Colonic mucosa (tissue), 4 donors: ENCODE data around the gene CISH. TPM values are rescaled to one million over a fixed set of nuclear protein-coding genes. Genes with fewer than 3 reads are reported as not detected.

Experiments
- DNase-seq: peaks from one replicate; pipeline ENCODE4 v3.0.0-alpha.2; 2020
- H3K27ac ChIP-seq: fragments of 200-600 bp; one replicate; pipeline ENCODE4 v1.8.0; 2021
- H3K27me3 ChIP-seq: fragments of 200-600 bp; one replicate; pipeline ENCODE4 v1.8.0; 2021
- H3K36me3 ChIP-seq: fragments of 200-600 bp; one replicate; pipeline ENCODE4 v1.8.0; 2021
- H3K4me1 ChIP-seq: fragments of 200-600 bp; one replicate; pipeline ENCODE4 v1.8.0; 2021; ENCODE audit warnings: mild to moderate bottlenecking
- H3K4me3 ChIP-seq: fragments of 200-600 bp; one replicate; pipeline ENCODE4 v1.8.0; 2021
- H3K9ac ChIP-seq, 2 donors: one replicate each; pipeline ENCODE4 v1.7.0; 2013; ENCODE audit warnings: control low read depth in 2 of 2, low read depth in 2 of 2, low read length in 2 of 2
- H3K9me3 ChIP-seq: fragments of 200-600 bp; one replicate; pipeline ENCODE4 v1.8.0; 2021
- CTCF ChIP-seq: fragments of 200-600 bp; IDR thresholded peaks from one replicate; pipeline ENCODE4 v1.8.0; 2022; ENCODE audit warnings: antibody characterized with exemption, mild to moderate bottlenecking
- intact Hi-C: fragments of 100-400 bp; cut with DNase I; formaldehyde crosslinking; loops from one replicate; pipeline ENCODE4 v1.14.1; 2022
- total RNA-seq, 2 donors: library from RNA; stranded (reverse); fragmentation: NEBNext Ultra II Directional in 1 of 2; extraction: Animal tissue kit (Norgen Biotek cat#: 25700) in 1 of 2; gene quantifications; one replicate each; pipeline ENCODE4 v1.2.1, GENCODE V29; 2021
- donor health status: healthy.
- donor health status: DM: no; HTN: no; CAD: no.
- donor health status: DM: no; HTN: no; CAD: no.

CISH gene
- total RNA-seq, 2 donors from 2014 or later: 17.1 to 19.6 TPM

GRCh38 chr3:50609071-50609762 lies 2.4 kb downstream of the CISH start:
- intact Hi-C loops: no loop called here
- H3K9ac ChIP-seq: peak overlapping the region; percentile 36 to 98
- H3K36me3 ChIP-seq: peaks cover 14% of the 10 kb centered on the region
- peaks cover 18% of the 10 kb centered on the region for H3K4me1 ChIP-seq
- TF ChIP-seq CTCF: no peak
- H3K27me3 ChIP-seq: no peaks in the 10 kb centered on the region
- no peaks in the 10 kb centered on the region for H3K9me3 ChIP-seq
- peak overlapping the region; percentile 95 for H3K27ac ChIP-seq
- H3K4me3 ChIP-seq: peak overlapping the region; percentile 88
- no peak for DNase-seq

GRCh38 chr3:50608278-50608677 lies 3.3 kb downstream of the CISH start:
- DNase-seq: no peak
- Histone ChIP-seq H3K9ac (peak overlapping the region in 1 of 2 donors; percentile 16), H3K4me1 (peaks cover 18% of the 10 kb centered on the region), H3K27me3 (no peaks in the 10 kb centered on the region), H3K27ac (no peak overlapping the region), H3K9me3 (no peaks in the 10 kb centered on the region), H3K4me3 (peak overlapping the region; percentile 2), H3K36me3 (peaks cover 14% of the 10 kb centered on the region)
- TF ChIP-seq CTCF: no peak
- intact Hi-C loops: no loop called here

GRCh38 chr3:50607271-50608091 lies 4.1 kb downstream of the CISH start:
- Histone ChIP-seq H3K36me3 (peaks cover 14% of the 10 kb centered on the region), H3K4me3 (peak overlapping the region; percentile 2), H3K9me3 (no peaks in the 10 kb centered on the region), H3K4me1 (peaks cover 22% of the 10 kb centered on the region), H3K27me3 (no peaks in the 10 kb centered on the region), H3K27ac (no peak overlapping the region), H3K9ac (peak overlapping the region; percentile 9 to 16)
- intact Hi-C loops: no loop called here
- DNase-seq: no peak
- TF ChIP-seq CTCF: no peak

DNA sequence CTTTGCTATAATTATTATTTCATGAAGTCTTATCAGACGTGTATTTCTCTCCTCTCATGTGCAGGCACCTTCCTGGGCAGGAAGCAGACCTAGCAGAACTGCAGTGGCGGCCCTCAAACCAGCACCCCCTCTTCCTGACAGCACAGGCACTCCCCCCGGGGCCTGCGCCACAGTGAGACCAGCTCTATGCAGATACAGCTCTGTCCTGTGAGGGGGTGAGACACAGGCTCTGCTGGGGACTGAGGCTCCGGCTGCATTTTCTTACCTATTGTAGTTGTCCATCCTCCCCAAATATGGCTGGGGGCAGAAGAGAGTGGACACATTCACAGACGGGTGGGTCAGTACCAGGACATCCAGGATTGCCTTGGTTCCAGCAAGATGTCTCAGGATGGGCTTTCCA lies 5.0 kb downstream of the CISH start:
- H3K4me1 ChIP-seq: peaks cover 29% of the 10 kb centered on the region
- DNase-seq: no peak
- peak overlapping the region; percentile 0 for H3K27ac ChIP-seq
- no peaks in the 10 kb centered on the region for H3K27me3 ChIP-seq
- peak overlapping the region; percentile 4 for H3K4me3 ChIP-seq
- no peak overlapping the region for H3K9ac ChIP-seq
- no peaks in the 10 kb centered on the region for H3K9me3 ChIP-seq
- intact Hi-C loops: no loop called here
- TF ChIP-seq CTCF: no peak
- H3K36me3 ChIP-seq: peaks cover 14% of the 10 kb centered on the region

DNA sequence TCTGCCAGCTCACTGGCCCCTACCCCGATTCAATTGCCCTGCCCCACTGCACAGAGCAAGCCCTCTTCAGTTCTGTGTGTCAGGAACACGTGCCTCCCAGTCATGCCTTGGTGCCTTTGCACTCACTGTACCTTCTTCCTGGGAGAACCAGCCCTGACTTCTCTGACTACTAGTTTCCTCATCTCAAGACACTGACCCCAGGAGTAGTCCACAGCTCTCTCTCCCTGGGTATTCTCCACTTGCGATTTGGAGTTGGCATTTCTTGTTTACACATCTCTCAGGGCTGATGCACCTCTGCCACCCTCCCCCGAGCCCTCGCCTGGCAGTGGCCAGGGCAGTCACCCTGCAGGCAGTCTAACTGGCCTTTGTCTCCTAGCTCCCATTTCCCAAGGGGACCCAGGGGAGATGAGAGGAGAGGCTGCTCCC lies 5.7 kb downstream of the CISH start:
- intact Hi-C loops: no loop called here
- Histone ChIP-seq H3K9ac (peak overlapping the region in 1 of 2 donors; percentile 32), H3K4me3 (no peak overlapping the region)

More for the DNA sequence above, 5.7 kb downstream of the CISH start:
- DNase-seq: no peak
- no peaks in the 10 kb centered on the region for H3K27me3 ChIP-seq
- H3K36me3 ChIP-seq: peaks cover 14% of the 10 kb centered on the region
- peaks cover 33% of the 10 kb centered on the region for H3K4me1 ChIP-seq
- H3K27ac ChIP-seq: peak overlapping the region; percentile 0
- no peak for TF ChIP-seq CTCF
- no peaks in the 10 kb centered on the region for H3K9me3 ChIP-seq
